Stimulated activated naive CD4-positive, alpha-beta T cell treated with Interleukin-2 at 50 U/mL for 16 hours (primary cell): Measurements from ENCODE around the gene SYVN1.

ENCODE experiments used
- DNase-seq: peaks from one replicate; lab custom pipeline; 2025; lab: John Stamatoyannopoulos, UW

Gene SYVN1

GRCh38 chr11:65087827-65088226 is 46.5 kb downstream of the SYVN1 start:
- no peak for DNase-seq

GRCh38 chr11:65087216-65087615 is 47.1 kb downstream of the SYVN1 start:
- DNase-seq = no peak

DNA sequence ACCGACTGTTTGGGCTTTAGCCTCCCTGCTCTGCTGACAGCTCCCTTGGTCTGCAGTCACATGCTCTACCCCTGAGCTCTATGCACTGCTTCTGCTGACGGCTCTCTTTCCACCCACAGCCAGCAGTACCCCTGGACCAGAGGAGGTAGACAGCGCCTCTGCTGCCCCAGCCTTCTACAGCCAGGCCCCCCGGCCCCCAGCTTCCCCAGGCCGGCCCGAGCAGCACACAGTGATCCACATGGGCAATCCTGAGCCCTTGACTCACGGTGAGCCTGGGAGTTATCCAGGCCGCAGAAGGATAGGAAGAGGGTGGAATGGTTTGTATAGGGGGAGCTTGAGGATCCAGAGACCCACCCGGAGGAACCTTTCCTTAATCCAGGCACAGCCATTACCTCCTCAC is 47.5 kb downstream of the SYVN1 start:
- no peak for DNase-seq

DNA sequence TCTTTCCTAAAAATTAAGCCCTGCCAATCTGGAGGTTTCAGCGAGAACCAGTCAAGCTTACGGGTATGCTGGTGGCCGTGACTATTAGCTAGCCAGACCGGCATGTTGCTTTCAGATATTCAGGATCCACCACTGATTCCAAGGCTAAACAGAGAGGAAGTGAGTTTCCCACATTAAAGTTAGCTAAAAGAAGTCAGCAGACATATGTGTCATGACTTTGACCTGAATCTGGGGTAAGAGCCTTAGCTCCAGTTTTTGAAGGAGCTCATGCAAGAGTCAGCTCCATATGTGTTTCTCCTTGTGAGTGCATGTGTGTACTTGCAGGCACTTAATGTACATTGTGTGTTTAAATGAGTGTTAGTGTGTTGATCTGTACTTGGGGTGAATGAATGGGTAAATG is 48.9 kb downstream of the SYVN1 start:
- DNase-seq = no peak

DNA sequence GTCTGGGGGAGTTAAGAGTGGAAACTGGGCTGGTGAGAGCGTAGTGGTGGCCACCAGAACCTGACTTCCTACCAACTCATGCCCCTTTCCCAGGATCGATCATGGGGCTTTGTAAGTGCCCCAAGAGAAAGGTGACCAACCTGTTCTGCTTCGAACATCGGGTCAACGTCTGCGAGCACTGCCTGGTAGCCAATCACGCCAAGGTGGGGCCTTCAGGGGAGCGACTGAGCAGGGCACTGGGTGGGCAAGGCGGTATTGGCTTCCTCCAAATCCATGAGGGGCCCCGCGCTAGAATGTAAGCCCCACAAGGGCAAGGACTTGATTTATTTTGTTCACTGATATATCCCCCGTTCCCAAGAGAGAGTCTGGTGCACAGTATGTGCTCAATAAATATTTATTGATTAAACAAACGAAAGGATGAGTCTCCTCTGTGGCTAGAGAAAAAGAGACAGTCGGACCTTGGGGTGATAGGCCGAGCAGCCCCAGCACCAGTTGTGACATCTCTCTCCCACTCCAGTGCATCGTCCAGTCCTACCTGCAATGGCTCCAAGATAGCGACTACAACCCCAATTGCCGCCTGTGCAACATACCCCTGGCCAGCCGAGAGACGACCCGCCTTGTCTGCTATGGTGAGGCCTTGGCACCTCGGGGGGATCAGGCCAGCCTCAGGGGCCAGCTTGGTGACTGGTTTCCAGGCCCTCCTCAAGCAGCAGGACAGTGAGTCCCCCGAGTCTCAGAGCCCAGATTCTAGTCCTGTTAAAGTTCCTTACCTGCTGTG is 49.5 kb downstream of the SYVN1 start:
- DNase-seq = no peak

- peak; percentile 92 for DNase-seq
Observed at GRCh38 chr11:65083834-65084597, 50.3 kb downstream of the SYVN1 start, which contains the start of the genes CDCA5 and ZFPL1. Gene CDCA5, minus strand, starts transcription at chr11:65084040. Its CDS starts 62 bp downstream, at chr11:65083978. Gene ZFPL1, plus strand, starts transcription at chr11:65084222. Its CDS starts 477 bp downstream, at chr11:65084699.

DNA sequence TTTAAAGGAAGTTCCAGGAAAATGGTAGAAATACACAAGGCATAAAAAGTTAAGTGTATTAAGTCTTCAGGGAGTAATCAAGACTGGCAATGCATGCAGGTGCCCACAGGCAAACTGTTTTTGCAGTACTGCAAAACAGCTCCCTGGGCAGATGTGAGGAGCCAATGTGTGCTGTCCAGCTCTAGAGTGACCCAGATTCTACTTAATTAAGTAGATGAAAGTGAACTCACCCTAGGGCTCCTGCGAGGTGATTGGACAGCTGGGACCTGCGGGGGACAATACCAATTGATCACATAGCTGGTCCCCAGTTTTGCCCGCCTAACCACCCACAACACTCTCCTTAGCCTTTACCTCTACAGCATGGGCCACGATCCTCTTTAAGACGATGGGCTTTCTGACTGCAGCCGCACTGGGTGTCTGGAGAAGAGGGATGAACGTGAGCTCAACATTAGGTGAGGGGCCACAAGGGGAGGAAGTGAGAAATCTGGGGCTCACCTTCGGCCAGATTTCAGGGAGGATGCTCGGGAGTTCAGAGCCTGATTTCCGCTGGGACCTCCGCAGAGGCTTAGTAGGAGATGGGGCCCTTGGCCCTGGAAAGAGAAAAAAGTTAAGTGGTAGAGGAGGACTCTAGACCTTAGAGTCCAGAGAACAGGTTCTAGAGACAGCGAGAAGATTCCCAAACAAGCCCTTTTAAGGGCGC is 51.0 kb downstream of the SYVN1 start:
- no peak for DNase-seq

- DNase-seq = no peak
Observed at GRCh38 chr11:65078786-65079342, 55.5 kb downstream of the SYVN1 start.

DNA sequence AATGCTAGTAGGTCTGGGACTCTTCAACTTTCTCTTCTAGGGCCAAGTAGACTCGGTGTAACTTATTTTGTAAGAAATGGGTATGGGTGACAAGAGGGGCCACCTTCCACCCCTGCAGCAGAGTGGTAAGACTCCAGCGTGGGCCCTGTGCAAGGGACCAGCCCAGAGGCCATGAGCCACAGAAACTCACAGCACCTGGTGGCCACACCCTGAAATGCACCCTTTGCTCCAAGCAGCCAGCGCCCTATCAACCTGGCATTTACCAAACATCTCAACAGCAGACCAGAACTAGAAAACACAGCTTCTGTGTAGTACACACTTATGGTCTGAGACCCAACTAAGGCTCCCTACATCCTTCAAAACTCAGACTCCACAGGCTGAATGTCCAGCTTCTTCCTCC is 56.2 kb downstream of the SYVN1 start:
- peak; percentile 61 for DNase-seq

DNA sequence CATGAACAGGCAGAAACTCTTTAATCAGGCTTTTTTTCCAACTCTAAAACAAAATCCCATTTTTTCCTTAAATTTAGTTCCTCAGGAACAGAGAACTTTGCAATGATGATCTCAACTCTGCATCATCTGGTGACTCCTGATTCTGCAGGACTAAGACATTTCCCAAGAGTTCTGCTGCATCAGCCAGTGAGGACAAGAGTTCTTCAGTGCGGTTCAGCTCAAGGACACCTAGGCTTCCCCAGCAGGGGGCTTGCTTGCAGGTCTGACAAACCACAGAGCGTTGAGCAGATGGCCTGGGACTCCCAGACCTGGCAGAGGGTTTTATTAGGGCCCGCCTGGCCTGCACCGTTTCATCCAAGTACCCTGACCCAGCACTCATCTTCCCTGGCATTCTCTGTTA is 56.9 kb downstream of the SYVN1 start:
- DNase-seq = no peak
